DMS 273 treated with DMSO at 0.1 percent for 48 hours (cell line): Measurements from ENCODE around the gene KIAA0040.

Experiments used
- DNase-seq: peaks from one replicate; lab custom pipeline; 2025; lab: John Stamatoyannopoulos, UW

The KIAA0040 gene

DNA sequence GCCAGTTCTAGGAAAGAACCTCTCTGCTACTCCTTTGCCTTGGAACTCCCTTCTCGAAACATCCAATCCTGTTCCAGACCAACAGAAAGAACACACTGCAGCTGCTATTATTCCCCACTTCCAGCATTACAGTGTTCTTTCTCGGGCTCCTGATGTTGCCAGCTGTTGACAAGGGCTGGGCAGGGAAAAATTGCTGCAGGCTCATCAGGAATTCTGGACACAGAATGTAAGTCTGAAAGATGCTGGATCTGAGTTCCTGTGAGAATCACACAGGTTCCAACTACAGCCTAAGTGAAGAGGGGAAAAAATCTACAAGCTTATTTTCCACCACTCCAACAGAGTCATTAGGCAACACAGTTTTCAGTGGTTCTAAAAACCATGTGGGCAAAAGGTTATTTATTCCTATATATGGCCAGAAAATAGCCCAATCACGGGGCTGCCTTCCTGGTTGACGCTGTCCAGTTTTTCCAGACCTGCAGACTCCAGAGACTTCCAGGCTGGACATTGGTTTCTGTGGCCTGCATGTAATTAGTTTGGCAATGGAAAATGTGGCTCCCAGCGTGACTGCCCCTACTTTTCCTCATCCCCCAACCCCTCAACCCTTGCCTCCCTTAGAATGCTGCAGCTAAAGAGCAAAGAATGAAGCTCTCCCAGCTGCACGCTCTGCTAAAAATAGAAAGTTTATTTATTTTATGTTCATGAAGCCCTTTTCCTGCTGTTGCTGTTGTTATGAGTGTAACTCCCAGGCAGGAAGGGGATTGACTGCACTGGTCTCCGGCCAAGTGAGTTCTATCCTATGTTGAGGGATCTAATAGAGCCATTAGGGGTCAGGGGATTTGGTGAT lies 8.3 kb upstream of the KIAA0040 start:
- no peak for DNase-seq

DNA sequence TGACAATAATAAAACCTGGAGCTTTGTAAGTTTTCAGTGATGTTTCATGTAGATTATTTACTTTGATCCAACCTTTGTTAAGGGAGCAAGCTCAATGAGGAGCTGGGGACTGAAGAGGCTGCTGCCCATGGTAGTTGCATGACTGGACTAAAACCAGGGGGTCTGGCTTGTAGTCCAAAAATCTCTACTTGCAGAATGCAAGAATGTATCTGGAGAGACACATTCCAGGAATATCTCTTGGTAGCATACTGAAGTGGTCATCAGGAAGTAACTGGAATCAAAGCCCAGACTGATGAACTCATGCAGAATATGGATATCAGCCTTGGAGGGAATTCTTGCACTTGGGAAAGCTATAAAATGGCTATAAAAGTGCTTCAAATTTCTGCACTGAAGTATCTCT lies 5.8 kb upstream of the KIAA0040 start:
- DNase-seq: no peak

DNA sequence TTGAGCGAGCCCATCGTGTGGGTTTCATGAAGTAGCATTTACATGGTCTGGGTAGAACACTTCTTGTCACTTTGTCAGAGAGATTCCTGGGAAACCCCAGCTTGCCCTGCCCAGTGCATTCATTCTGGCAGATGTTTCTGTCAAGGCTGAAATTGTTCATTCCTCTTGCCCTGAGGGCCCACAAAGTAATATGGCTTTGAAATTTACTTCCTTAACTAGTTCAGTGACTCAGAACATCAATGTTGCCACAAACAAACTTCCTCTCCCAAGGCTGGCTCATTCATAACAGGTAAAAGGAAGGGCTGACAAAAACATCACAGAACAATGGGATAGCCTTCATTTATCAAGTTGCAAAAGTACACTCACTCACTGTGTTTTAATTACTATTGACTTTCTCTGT lies 5.0 kb upstream of the KIAA0040 start:
- DNase-seq: no peak

DNA sequence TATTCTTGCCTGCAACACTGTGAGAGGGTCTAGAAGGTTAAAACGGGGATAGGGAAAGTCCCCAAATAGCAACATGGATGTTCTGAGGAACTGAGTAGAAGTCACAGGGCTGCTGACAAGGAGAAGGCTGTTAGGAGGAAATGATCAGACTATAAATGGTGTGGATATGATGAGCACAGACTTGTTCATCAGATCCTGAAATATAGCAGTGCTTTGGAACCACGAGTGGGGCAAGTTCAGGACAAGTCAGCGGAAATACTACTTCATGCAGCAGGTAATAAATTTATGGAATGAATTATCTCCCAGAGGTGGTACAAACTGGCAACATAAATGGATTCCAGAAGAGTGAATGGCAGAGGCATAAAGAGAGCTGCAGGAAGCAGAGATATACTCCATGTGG lies 3.2 kb upstream of the KIAA0040 start:
- no peak for DNase-seq

DNA sequence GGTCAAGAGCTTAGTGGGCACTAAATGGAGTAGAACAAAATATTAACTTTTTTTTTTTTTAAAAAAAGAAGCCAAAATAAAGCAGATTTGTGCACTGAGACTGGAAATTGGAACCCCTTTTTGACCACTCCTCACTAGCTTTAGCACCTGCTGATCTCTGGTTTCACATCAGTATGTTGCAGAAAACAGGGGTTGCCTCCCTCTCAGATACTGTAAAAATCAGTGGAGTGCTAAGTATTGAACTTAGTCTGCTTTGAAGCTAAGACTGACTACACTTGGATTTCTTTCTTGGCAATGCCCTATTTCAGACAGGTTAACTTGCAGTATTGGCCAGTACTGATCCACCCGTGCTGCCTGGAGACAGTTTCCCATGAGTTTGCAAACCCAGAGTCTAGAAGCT lies 2.7 kb upstream of the KIAA0040 start:
- no peak for DNase-seq

DNA sequence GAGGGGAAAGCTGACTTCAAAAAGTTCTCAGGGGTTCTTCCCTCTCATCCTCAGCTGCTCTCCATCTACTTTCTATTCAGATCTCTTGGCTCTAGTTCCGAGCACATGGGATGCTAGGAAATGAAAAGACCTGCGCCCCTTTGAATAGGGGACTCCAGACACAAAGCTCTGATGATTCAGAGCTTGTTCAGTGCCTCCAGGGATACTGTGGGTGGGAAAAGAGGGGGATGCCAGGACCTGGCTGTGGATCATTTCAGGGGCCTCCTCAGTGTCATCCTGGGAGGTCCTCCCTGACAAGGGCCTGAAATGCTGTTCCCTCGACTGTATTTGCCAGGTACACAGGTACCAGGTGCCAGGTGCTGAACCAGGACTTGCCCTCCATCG lies 943 bp upstream of the KIAA0040 start:
- no peak for DNase-seq

DNA sequence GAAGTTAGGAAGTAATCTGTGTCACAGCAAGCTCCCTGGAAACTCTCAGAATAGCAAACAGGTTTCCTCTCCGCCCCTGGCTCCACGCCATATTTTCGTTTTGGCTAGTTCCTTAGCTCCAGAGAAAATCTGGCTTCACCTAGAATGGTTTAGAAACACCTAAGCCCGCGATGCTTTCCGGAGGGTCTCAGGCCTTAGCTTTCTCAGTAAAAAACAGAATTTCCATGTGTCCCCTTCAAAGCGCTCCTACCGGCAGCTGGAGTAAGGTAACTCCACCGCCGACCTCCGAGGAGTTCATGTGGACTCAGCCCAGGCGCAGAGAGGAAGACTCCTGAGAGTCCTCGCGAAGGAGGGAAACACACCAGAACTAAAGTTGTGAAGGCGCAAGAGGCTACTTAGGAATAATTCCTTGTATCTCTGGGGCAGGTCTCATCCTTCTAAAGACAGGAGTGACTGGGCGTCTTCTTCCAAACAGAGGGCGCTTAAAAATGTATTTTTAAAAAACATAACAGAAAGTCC lies 406 bp downstream of the KIAA0040 start:
- DNase-seq: no peak

DNA sequence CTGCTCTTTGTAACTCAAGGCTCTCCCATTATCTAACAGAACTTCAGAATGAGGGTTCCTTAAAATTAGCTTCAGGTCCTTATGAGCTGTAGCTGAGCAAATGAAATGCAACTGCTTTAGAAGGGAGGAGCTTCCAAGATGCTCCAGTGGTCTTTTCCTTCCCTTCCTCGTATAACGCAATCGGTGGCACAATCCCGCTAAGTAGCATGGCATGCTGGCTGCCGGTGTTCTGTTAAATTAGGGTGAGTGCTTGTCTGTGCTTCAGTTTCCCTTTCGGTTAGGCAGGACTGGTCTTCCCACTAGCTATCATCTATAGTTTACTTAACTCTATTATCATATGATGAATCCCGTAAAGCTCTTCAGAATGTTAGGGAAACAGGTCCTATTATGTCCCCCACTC lies 917 bp downstream of the KIAA0040 start:
- no peak for DNase-seq

DNA sequence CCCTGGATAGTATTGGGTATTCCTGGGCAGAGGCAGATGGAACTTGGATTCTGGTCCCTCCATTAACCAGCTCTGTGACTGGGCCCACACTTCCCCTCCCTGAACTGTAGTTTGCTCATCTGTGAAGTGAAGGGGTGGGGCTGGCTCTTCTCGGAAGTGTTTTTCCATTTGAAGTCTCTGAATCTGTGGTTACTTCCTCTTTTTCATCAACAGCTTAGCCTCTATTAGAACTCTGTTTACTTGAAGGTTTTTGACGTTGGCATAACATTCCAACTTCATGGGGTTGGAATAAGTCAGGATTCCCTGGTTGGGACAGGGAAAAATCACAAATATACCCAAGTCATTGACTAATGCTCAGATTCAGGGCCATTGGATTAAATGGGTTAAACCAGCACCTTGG lies 3.6 kb downstream of the KIAA0040 start:
- DNase-seq: no peak

DNA sequence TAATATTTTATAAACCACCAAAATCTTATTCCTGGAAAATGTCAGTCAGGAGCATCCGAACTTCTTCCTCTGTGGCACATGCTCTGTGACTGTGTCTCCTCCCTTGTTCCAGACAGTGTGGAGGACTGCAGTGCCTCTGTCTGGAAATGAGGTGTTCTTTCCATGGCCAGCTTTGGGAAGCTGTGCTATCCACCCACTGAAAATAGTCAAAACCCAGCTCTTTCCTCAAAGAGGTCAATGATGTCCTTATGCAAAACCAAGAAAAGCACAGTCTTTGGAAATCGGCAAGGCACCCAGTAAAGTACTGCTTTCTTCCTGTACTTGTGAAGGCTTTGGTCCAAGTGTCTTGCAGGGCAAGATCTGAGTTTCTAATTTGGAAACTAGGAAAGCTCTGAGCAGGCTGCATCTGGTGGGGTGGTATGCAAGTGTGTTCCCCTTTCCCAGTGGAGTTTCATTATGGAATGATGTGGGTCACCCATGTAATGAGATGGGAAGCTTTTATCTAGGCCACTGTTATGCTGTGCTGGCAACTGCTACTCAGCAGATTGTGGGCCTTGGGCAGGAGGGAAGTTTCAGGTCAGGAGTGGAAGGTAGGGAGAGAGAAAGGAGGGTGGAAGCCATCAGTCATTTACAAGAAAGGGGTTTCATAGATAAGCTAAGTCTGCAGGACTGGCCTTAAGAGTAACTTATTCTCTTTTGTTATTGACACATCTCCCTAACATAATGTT lies 6.0 kb downstream of the KIAA0040 start:
- DNase-seq: no peak

DNA sequence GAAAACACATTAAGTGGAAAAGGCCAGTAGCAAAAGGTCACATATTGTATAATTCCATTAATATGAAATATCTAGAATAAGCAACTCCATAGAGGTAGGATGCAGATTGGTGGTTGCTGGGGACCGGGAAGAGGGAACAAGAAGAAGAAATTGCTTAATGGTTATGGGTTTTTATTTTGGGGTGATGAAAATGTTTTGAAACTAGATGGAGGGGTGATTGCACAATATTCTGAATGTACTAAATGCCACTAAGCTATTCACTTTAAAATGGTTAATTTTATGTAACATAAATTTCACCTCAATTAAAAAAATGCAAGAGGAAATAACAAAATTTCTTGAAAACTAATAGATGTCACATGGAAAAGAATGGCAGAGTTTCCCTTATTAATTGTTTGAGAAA lies 6.7 kb downstream of the KIAA0040 start:
- DNase-seq: no peak

DNA sequence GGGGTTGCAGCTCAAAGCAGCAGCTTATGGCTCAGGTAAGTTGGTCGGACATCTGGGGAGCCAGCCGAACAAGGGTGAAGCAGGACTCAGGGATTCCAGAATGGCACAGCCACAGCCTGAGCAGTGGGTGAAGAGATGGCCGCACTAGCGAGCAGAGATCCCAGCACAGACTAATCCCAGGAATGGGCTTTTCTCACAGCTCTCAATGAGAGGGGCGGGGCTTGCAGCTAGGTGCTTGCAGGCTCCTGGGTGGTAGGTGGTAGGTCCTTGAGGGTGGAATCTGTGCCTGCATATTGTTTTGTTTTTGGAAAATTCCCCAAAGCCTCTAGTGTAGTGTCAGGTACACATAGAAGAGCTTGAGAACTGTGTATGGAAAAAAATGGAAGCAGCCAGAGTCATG lies 9.0 kb downstream of the KIAA0040 start:
- no peak for DNase-seq

DNA sequence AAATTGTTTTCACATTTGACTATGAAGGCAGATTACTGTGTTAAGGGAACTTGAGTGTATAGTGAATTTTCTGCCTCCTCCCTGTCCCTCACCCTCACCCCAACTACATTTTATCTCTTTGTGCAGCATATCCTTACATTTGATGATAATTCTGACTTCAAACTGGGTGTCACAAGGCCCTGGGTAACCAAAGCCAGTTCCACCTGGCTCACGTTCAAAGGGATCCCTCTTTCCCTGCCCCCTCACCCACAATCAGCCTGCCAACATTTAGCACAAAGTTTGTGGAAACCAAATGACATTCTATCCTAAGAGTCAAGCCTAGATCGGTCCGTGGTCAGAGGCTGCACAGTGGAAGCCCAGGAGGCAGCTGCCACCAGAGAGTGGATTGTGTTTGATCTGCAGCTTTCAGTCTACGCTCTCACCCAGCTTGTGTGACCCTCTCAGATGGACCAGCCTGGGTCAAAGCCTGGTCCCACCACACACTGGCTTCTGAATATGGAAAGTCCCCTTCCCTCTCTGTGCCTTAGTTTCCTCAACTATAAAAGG lies 10.3 kb downstream of the KIAA0040 start:
- DNase-seq: no peak

DNA sequence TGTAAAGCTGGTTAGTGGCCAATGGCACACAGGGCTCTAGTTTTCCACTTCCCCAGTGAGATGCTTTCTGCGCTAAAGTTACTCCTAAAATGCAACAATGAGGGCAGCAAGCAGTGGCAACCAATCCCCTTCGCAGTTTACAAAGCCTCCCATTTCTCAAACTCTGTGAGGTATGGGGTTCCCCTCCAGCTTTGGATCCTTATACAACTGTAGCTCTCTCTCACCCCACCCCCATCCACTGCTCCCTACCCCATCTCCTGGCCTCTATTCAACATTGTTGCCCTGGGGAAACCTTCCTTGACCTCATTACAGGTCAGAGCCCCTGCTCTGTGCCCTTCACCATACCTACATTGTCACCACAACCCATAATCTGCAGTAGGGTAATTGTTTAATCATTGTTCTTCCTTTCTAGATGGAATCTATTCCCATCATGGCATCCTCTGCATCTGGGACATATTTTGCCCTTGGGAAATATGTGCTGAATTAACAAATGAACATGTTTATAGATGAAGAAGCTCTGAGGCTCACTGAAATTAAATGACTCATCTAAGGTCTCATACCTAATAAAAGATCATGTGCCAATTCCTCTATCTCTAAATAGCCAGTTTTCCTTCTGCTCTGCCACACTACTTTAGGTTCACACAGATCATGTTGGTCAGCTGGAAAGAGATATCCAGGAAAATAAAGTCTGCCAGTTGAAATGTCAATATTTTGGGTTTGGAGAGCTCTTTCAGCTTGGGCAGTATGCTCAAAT lies 12.6 kb downstream of the KIAA0040 start:
- no peak for DNase-seq

DNA sequence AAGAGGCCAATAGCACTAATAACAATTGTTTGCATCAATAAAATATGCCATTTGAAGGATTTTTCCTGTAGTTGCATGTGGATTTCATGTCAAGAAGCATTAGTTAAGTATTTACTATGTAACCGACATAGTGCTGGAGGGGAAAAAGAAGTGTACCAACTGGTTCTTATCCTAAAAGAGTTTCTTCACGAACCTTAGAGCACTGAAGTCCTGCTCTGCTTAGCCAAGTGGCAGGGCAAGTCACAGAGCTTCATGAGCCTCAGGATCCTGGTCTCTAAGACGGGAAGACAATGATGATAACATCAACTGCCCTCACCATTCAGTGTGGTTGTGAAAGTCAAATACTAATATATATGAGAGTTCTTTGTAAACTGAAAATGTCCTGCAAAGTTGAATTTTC lies 14.1 kb downstream of the KIAA0040 start:
- DNase-seq: no peak

DNA sequence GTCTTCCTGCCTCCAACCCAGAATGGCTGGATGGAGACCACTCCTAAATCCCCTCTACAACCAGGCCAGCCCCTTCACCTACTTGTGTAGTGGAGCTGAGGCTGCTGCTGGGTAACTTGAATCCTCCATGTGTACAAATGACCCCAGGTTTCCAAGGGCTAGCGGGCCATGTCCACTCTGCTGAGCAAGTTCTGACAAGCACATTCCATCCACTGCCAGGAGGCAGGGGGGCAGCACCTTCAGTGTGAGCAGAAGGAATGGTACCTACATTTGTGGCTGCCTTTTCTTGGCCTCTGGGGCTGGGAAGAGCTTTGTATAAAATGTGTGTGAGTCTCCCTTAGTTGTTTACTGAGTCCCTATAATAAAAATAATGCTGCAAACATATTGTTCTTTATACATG lies 14.5 kb downstream of the KIAA0040 start:
- DNase-seq: no peak

DNA sequence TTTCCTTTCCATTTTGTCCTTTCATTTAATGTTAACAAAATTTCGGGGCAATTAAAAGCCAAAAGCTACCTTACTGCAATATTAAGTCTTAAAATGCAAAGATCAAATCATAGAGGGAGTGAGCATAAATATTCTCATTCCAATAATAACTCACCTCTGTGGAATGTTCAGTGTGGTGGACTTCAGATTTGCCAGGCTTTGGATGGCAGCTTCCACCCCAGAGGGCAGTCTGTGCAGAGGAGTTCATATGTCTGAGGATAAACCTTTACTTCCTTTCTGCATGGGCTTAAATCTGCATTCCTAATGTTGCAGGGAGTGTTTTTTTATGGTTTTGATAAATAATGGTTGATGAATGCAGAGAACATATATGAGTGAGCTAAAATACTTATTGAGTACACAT lies 16.3 kb downstream of the KIAA0040 start:
- no peak for DNase-seq

DNA sequence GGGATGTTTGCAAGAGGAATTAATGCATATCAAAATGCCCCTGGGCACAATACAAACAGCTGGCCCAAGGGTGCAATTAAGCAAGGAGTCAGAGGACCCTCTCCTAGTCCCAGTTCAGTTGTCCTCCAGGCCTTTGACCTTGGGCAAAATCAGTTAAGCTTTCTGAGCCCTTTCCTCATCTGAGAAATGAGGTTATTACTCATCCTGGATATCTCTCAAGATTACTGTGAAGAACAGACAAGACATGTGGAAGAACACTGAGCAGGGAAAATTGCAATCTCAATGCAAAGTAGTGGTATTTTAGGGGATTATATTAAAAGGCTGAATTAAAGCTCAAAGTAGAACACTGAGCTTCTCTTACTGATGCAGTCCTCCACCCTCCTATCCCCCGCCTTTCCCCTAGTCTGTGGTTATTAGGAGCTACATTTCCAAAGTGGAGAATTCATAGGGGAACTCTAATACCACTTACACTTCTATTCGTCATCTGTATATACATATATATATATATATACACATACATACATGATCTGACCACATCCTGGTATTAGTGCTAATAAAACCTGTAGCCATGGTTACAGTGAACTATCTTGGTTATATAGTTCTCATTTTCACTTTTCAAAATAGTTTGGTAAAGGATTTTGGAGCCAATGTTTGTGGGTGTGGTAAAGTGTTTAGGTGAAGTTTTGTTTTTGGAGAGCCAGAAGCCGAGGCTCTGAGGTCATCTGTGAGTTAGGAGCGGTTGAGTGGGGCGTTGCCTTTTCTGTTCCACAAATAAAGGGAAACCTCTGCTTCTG lies 18.1 kb downstream of the KIAA0040 start:
- DNase-seq: no peak

DNA sequence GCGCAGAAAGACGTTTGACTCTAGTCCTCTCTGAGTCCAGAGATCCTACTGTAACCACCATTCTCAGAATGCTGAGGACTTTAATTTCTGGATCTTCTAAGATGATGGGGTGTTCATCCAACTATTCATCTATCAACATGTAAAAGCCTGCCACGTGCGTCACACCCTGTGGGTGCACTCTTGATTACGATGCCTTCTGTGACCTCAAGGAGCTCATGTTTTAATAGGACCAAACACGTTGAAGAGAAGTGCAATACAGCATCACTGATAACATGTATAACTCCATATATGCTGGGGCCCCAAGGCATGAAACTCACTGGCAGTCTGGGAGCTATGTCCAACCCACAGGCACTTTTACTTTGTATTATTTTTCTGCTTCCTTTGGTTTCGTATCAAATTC lies 19.0 kb downstream of the KIAA0040 start:
- DNase-seq: no peak

DNA sequence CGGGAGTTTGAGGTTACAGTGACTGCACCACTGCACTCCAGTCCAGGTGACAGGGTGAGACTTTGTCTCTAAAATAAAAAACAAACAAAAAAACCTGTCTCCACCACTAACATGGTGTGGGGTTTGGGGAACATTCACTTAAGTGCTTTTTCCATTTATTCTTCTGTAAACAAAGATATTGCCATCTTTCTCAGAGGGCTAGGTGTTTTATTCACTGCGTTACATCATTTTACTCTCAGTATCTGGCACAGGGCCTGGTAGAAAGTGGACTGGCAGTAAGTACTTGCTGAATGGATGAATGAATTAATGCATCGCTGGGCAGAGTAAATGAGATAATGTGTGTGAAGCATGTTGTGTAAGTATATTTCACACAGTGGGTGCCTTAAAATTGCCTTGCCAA lies 20.1 kb downstream of the KIAA0040 start:
- DNase-seq: no peak

DNA sequence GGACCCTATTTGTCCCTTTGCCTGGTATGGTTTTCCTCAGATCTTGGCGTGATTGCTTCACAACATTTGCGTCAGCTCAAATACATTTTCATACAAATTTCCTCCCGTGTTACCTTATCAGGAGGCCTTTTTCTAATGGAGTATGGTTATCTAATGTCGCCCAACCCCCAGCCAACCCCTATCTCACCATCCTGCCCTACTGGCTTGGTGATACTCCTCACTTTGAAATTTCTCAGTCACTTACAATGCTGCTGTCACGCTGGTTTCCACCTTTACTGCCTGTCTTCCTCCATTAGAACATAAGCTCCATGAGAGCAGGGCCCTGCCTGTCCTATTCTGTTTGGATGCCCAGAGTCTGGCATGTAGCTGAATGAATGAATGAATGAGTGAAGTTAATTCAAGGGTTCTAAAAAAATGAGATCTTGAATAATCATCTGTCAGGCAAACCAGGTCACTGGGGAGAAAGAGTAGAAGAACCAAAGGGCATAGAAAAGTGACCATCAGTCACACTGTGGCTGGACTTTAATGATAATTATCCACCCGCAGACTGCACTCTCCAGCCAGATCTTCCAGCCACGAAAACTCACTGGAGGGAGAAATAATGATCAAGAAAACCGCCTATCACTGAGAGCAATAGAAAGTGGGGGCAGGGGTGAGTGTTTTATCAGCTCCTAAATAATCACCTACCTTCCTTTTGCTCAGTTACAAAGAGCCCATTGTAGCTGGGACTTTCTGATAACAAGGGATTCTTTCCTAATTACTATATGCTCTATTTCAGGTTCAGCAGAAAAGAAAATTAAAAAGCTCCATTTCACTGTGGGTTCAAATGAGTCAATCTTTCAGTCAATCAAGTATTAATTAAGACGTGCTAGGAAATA lies 21.3 kb downstream of the KIAA0040 start:
- no peak for DNase-seq
